Measurements from ENCODE around the gene FMNL1. TPM values are rescaled to one million over a fixed set of nuclear protein-coding genes. Genes with fewer than 3 reads are reported as not detected.

Gene FMNL1
- total RNA-seq, 1 experiment from 2014 or later, result 20.0 TPM

DNA sequence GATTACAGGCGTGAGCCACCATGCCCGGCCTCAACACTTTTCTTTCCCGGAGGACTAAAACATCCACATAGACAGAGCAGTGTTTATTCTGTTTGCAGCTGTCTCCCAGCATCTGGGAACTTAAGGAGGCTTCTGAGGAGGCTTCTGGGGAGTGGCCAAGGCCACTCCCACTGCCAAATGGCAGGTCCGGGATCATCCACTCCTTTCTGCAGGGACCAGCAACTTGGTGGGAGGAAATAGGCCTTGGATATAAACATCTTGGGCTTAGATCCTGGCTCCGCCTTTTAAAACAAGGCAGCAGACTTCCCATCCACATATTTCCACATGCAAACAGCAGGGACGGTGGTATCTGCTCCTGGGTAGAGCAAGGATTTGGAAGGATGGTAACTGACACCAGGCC, 54.3 kb downstream of the FMNL1 start:
- intact Hi-C loops (cut with micrococcal nuclease; ENCODE audit: unreplicated experiment), result loop anchor here (5.0 kb wide), 1 partner anchor 111 kb away; no protein-coding TSS in a partner anchor
- TF ChIP-seq POLR2AphosphoS5 (IDR thresholded peaks at IDR 0.05; ENCODE audit: low read depth, low read length) (no peak), TCF7L2 (IDR thresholded peaks at IDR 0.05; ENCODE audit: low read depth, low read length) (no peak), SIN3A (IDR thresholded peaks at IDR 0.05; ENCODE audit: borderline replicate concordance, insufficient read depth, low read depth, low read length) (no peak)
- TF ChIP-seq, protein P1, sequence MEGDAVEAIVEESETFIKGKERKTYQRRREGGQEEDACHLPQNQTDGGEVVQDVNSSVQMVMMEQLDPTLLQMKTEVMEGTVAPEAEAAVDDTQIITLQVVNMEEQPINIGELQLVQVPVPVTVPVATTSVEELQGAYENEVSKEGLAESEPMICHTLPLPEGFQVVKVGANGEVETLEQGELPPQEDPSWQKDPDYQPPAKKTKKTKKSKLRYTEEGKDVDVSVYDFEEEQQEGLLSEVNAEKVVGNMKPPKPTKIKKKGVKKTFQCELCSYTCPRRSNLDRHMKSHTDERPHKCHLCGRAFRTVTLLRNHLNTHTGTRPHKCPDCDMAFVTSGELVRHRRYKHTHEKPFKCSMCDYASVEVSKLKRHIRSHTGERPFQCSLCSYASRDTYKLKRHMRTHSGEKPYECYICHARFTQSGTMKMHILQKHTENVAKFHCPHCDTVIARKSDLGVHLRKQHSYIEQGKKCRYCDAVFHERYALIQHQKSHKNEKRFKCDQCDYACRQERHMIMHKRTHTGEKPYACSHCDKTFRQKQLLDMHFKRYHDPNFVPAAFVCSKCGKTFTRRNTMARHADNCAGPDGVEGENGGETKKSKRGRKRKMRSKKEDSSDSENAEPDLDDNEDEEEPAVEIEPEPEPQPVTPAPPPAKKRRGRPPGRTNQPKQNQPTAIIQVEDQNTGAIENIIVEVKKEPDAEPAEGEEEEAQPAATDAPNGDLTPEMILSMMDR (IDR thresholded peaks at IDR 0.05), result no peak
- TF ChIP-seq, protein P2, sequence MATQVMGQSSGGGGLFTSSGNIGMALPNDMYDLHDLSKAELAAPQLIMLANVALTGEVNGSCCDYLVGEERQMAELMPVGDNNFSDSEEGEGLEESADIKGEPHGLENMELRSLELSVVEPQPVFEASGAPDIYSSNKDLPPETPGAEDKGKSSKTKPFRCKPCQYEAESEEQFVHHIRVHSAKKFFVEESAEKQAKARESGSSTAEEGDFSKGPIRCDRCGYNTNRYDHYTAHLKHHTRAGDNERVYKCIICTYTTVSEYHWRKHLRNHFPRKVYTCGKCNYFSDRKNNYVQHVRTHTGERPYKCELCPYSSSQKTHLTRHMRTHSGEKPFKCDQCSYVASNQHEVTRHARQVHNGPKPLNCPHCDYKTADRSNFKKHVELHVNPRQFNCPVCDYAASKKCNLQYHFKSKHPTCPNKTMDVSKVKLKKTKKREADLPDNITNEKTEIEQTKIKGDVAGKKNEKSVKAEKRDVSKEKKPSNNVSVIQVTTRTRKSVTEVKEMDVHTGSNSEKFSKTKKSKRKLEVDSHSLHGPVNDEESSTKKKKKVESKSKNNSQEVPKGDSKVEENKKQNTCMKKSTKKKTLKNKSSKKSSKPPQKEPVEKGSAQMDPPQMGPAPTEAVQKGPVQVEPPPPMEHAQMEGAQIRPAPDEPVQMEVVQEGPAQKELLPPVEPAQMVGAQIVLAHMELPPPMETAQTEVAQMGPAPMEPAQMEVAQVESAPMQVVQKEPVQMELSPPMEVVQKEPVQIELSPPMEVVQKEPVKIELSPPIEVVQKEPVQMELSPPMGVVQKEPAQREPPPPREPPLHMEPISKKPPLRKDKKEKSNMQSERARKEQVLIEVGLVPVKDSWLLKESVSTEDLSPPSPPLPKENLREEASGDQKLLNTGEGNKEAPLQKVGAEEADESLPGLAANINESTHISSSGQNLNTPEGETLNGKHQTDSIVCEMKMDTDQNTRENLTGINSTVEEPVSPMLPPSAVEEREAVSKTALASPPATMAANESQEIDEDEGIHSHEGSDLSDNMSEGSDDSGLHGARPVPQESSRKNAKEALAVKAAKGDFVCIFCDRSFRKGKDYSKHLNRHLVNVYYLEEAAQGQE (IDR thresholded peaks at IDR 0.05; ENCODE audit: insufficient read depth in 1 of 2, low read depth in 2 of 2, low read length in 1 of 2), result no peak
- Histone ChIP-seq H3K4me1 (ENCODE audit: control insufficient read depth, insufficient read depth, low read length) (peaks cover 38% of the 10 kb centered on the region), H3K27me3 (ENCODE audit: control insufficient read depth, insufficient read depth, low read length) (no peaks in the 10 kb centered on the region), H3K9me3 (ENCODE audit: control insufficient read depth, insufficient read depth, low read depth, low read length) (no peaks in the 10 kb centered on the region), H3K27ac (ENCODE audit: low read length) (0 out of 2 replicates have a peak overlapping the region, but pooled peaks have one; percentile 29), H3K36me3 (ENCODE audit: control insufficient read depth, insufficient read depth, low read length) (no peaks in the 10 kb centered on the region; the same call in none of the 2 replicates), H3K4me3 (ENCODE audit: low read depth in 2 of 2, low read length in 2 of 2) (no peak overlapping the region)
- no TSS peak for BruUV-seq (replicated peaks)
- DNase-seq (ENCODE audit: low read depth, low spot score) (no peak), ATAC-seq (0 out of 2 replicates have a peak, but pooled peaks have one; percentile 7)
- in situ Hi-C loops (cut with HindIII; ENCODE audit: low pct_unique_long_range_greater_than_20kb, low sequenced_read_pairs), result no loop called here
- CTCF ChIA-PET, result interaction anchor here (0.6 kb wide), 1 partner anchor 150 kb away, joined by 4 read pairs; no protein-coding TSS in a partner anchor
- POLR2A ChIA-PET, result no interaction called here

DNA sequence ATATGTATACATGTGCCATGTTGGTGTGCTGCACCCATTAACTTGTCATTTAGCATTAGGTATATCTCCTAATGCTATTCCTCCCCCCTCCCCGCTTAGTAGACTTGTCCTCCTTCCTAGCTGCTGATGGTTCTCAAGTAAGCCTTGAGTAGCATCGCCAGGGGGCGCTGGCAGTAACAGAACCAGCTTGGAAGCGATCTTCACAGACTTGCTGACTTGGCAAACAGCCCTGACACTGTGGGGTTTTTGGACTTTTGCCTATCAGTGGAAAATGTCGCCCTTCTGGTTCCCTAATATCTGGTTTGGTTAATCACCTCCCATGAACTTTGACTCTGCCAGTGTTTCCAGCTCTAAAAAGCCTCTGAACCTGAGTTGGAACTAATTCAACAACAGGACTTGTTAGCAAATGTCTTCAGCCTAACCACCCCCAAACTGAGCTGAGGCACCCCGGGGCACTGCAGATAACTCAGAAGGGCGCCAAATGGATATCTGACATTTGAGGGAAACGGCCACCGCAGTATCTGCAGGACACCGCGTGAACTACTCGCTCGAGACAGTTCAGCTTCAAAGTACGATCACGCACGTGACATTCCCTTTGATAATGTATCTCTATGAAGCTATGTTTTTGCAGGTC, 55.6 kb downstream of the FMNL1 start:
- no peak for TF ChIP-seq TCF7L2 (IDR thresholded peaks at IDR 0.05; ENCODE audit: low read depth, low read length)
- TF ChIP-seq, protein P1 (IDR thresholded peaks at IDR 0.05), result peak; percentile 84
- DNase-seq (ENCODE audit: low read depth, low spot score) (peak; percentile 54), ATAC-seq (0 out of 2 replicates have a peak, but pooled peaks have one; percentile 47)
- BruUV-seq (replicated peaks), result no TSS peak
- POLR2A ChIA-PET, result no interaction called here
- no peaks in the 10 kb centered on the region for H3K27me3 ChIP-seq (ENCODE audit: control insufficient read depth, insufficient read depth, low read length)
- H3K36me3 ChIP-seq (ENCODE audit: control insufficient read depth, insufficient read depth, low read length), result no peaks in the 10 kb centered on the region; the same call in none of the 2 replicates
- H3K4me3 ChIP-seq (ENCODE audit: low read depth in 2 of 2, low read length in 2 of 2), result no peak overlapping the region
- H3K27ac ChIP-seq (ENCODE audit: low read length), result peak overlapping the region; percentile 77
- no peaks in the 10 kb centered on the region for H3K9me3 ChIP-seq (ENCODE audit: control insufficient read depth, insufficient read depth, low read depth, low read length)
- intact Hi-C loops (cut with micrococcal nuclease; ENCODE audit: unreplicated experiment) (loop anchor here (5.0 kb wide), 1 partner anchor 110 kb away; no protein-coding TSS in a partner anchor), in situ Hi-C loops (cut with HindIII; ENCODE audit: low pct_unique_long_range_greater_than_20kb, low sequenced_read_pairs) (no loop called here)
- peaks cover 38% of the 10 kb centered on the region for H3K4me1 ChIP-seq (ENCODE audit: control insufficient read depth, insufficient read depth, low read length)
- CTCF ChIA-PET, result interaction anchor here (0.7 to 1.3 kb wide), 5 partner anchors 11 to 148 kb away, joined by 3 to 5 read pairs (median 4); partner anchors contain the start of gene ACBD4
